H1 (cell line): ENCODE data around the gene CAMTA1. TPM values are rescaled to one million over a fixed set of nuclear protein-coding genes. Genes with fewer than 3 reads are reported as not detected.

Experiments used
- CTCF ChIA-PET: fragments of 300-600 bp; sonication (Branson Sonifier 250); formaldehyde crosslinking; loops from one replicate; lab custom pipeline; 2021; ENCODE audit not compliant: partially characterized antibody; lab: Charles Lee
- POLR2A ChIA-PET: fragments of 300-600 bp; sonication (Branson Sonifier 250); formaldehyde crosslinking; loops from one replicate; lab custom pipeline; 2021; ENCODE audit warnings: inconsistent platforms; ENCODE audit not compliant: partially characterized antibody; lab: Charles Lee
- DNase-seq, 2 experiments: peaks; one replicate each; pipeline versions ENCODE4 v3.0.0 to v3.0.0-alpha.2; 2010 to 2022; ENCODE audit warnings: low spot score in 2 of 2, low read depth in 1 of 2, mixed read lengths in 1 of 2
- FAIRE-seq: peaks from 2 replicates; lab custom pipeline; 2011; peaks lifted over from hg19 to GRCh38; lab: Jason Lieb, UNC
- H2AFZ ChIP-seq: 2 replicates; pipeline ENCODE4 v1.8.1; 2012; ENCODE audit warnings: low read length, inconsistent platforms
- H2AK5ac ChIP-seq: 2 replicates; pipeline ENCODE4 v1.6.1; 2013; ENCODE audit warnings: low read depth, low read length
- H2BK120ac ChIP-seq: replicated peaks from 2 replicates; pipeline ENCODE3; 2013; ENCODE audit warnings: low read depth, low read length, inconsistent platforms
- H2BK12ac ChIP-seq: 2 replicates; pipeline ENCODE4 v1.6.1; 2013; ENCODE audit warnings: low read depth, low read length
- H2BK15ac ChIP-seq: 2 replicates; pipeline ENCODE4 v1.6.1; 2013; ENCODE audit warnings: low read length
- H2BK20ac ChIP-seq: 2 replicates; pipeline ENCODE4 v1.6.1; 2013; ENCODE audit warnings: low read length
- H2BK5ac ChIP-seq: 2 replicates; pipeline ENCODE4 v1.6.1; 2013; ENCODE audit warnings: low read depth, low read length
- H3K14ac ChIP-seq: 2 replicates; pipeline ENCODE4 v1.6.1; 2013; ENCODE audit warnings: inconsistent platforms; ENCODE audit not compliant: insufficient read length
- H3K18ac ChIP-seq: 2 replicates; pipeline ENCODE4 v1.6.1; 2013; ENCODE audit warnings: low read length; ENCODE audit errors: extremely low read depth
- H3K23ac ChIP-seq: 2 replicates; pipeline ENCODE4 v1.6.1; 2013; ENCODE audit warnings: inconsistent platforms; ENCODE audit not compliant: insufficient read length
- H3K23me2 ChIP-seq: 2 replicates; pipeline ENCODE4 v1.6.1; 2013; ENCODE audit warnings: low read depth, low read length
- H3K27ac ChIP-seq: 2 replicates; pipeline ENCODE4 v1.6.1; 2011; ENCODE audit warnings: low read depth, low read length, inconsistent platforms
- H3K27me3 ChIP-seq, 4 experiments: replicated peaks in 1 of 4; 1 replicate in 1 of 4; 2 replicates in 3 of 4; pipeline versions ENCODE4 v1.6.1 to v1.8.1; 2011 to 2013; ENCODE audit warnings: low read length in 3 of 4, mild to moderate bottlenecking in 3 of 4, inconsistent platforms in 2 of 4, mixed read lengths in 2 of 4, moderate library complexity in 1 of 4; ENCODE audit not compliant: control insufficient read depth in 3 of 4, insufficient read depth in 3 of 4; ENCODE audit errors: extremely low read depth in 1 of 4
- H3K36me3 ChIP-seq, 4 experiments: 2 replicates each; pipeline versions ENCODE4 v1.6.1 to v1.8.1; 2011 to 2013; ENCODE audit warnings: mild to moderate bottlenecking in 4 of 4, low read length in 3 of 4, moderate library complexity in 2 of 4, control low read depth in 1 of 4, inconsistent platforms in 1 of 4; ENCODE audit not compliant: insufficient read depth in 4 of 4, control insufficient read depth in 2 of 4
- H3K4ac ChIP-seq: replicated peaks from 2 replicates; pipeline ENCODE3; 2013; ENCODE audit warnings: low read length, low read depth, mixed read lengths, inconsistent platforms; ENCODE audit not compliant: insufficient read length
- H3K4me1 ChIP-seq, 4 experiments: replicated peaks in 1 of 4; 1 replicate in 1 of 4; 2 replicates in 3 of 4; pipeline versions ENCODE4 v1.6.1 to v1.8.1; 2011 to 2013; ENCODE audit warnings: low read length in 3 of 4, inconsistent platforms in 2 of 4, mixed read lengths in 1 of 4; ENCODE audit not compliant: insufficient read depth in 4 of 4, control insufficient read depth in 3 of 4
- H3K4me2 ChIP-seq, 2 experiments: 2 replicates each; pipeline versions ENCODE4 v1.6.1 to v1.8.1; 2011 to 2013; ENCODE audit warnings: low read depth in 2 of 2, low read length in 2 of 2, control low read depth in 1 of 2, inconsistent platforms in 1 of 2, mild to moderate bottlenecking in 1 of 2; ENCODE audit not compliant: insufficient read depth in 1 of 2
- H3K4me3 ChIP-seq, 4 experiments: fragments of 200-600, 300-600 bp in 1 of 4; sonication (generic), shearing (Covaris generic), sonication (Bioruptor Twin) in 1 of 4; 2 replicates each; pipeline versions ENCODE4 v1.5.1 to v1.8.1; 2011 to 2016; ENCODE audit warnings: low read length in 4 of 4, low read depth in 3 of 4, control low read depth in 2 of 4, inconsistent platforms in 2 of 4, mild to moderate bottlenecking in 2 of 4, mixed read lengths in 1 of 4, moderate library complexity in 1 of 4; ENCODE audit not compliant: insufficient read depth in 2 of 4; ENCODE audit errors: extremely low read depth in 1 of 4
- H3K56ac ChIP-seq: replicated peaks from 2 replicates; pipeline ENCODE3; 2013; ENCODE audit warnings: low read depth, mild to moderate bottlenecking, mixed read lengths, low read length, inconsistent platforms; ENCODE audit not compliant: insufficient read length
- H3K79me1 ChIP-seq: 2 replicates; pipeline ENCODE4 v1.6.1; 2013; ENCODE audit warnings: low read depth, low read length, control low read depth
- H3K79me2 ChIP-seq, 2 experiments: 2 replicates each; pipeline versions ENCODE4 v1.6.1 to v1.8.1; 2012 to 2013; ENCODE audit warnings: low read length in 2 of 2, mild to moderate bottlenecking in 2 of 2, inconsistent platforms in 1 of 2; ENCODE audit not compliant: insufficient read depth in 2 of 2, control insufficient read depth in 1 of 2
- H3K9ac ChIP-seq, 4 experiments: replicated peaks in 1 of 4; 1 replicate in 1 of 4; 2 replicates in 3 of 4; pipeline versions ENCODE4 v1.6.1 to v1.8.1; 2011 to 2013; ENCODE audit warnings: low read depth in 3 of 4, low read length in 3 of 4, control low read depth in 2 of 4, mild to moderate bottlenecking in 2 of 4, moderate library complexity in 2 of 4, inconsistent platforms in 1 of 4; ENCODE audit errors: extremely low read depth in 1 of 4
- H3K9me3 ChIP-seq, 2 experiments: 2 replicates each; pipeline versions ENCODE4 v1.6.1 to v1.8.1; 2012 to 2013; ENCODE audit warnings: mild to moderate bottlenecking in 2 of 2, moderate library complexity in 2 of 2, control low read depth in 1 of 2, inconsistent platforms in 1 of 2, low read depth in 1 of 2, low read length in 1 of 2, mixed read lengths in 1 of 2; ENCODE audit not compliant: insufficient read depth in 2 of 2
- H4K20me1 ChIP-seq, 2 experiments: replicated peaks in 1 of 2; 2 replicates each; pipeline versions ENCODE3 to v1.8.1; 2011 to 2013; ENCODE audit warnings: inconsistent platforms in 2 of 2, low read length in 2 of 2, mild to moderate bottlenecking in 1 of 2; ENCODE audit not compliant: insufficient read depth in 2 of 2, control insufficient read depth in 1 of 2
- H4K5ac ChIP-seq: 2 replicates; pipeline ENCODE4 v1.6.1; 2013; ENCODE audit warnings: low read length, low read depth, mixed read lengths, inconsistent platforms; ENCODE audit not compliant: insufficient read length
- H4K8ac ChIP-seq: 2 replicates; pipeline ENCODE4 v1.8.0; 2013; ENCODE audit warnings: mild to moderate bottlenecking, moderate library complexity, low read length, inconsistent platforms; ENCODE audit not compliant: insufficient read depth; ENCODE audit errors: extremely low read depth
- H4K91ac ChIP-seq: replicated peaks from 2 replicates; pipeline ENCODE3; 2013; ENCODE audit warnings: low read length, mixed read lengths, inconsistent platforms; ENCODE audit not compliant: insufficient read length
- ASH2L ChIP-seq: fragments of 200-600, 300-600 bp; sonication (generic); IDR thresholded peaks from one replicate; pipeline ENCODE4 v1.7.1; 2017; ENCODE audit warnings: low read length
- CHD2 ChIP-seq: IDR thresholded peaks from 2 replicates; pipeline ENCODE4 v1.6.1; 2012; ENCODE audit warnings: low read length, improper control_type of control experiment
- EP300 ChIP-seq, 2 experiments: IDR thresholded peaks; 1 replicate in 1 of 2; 2 replicates in 1 of 2; pipeline ENCODE4 v1.6.1; 2011 to 2012; ENCODE audit warnings: low read depth in 2 of 2, low read length in 2 of 2, mild to moderate bottlenecking in 2 of 2, borderline replicate concordance in 1 of 2, inconsistent platforms in 1 of 2, moderate library complexity in 1 of 2
- GABPA ChIP-seq: IDR thresholded peaks from 2 replicates; pipeline ENCODE4 v1.6.1; 2011; ENCODE audit warnings: mild to moderate bottlenecking, low read length, moderate library complexity, borderline replicate concordance; ENCODE audit not compliant: insufficient read depth
- MAFK ChIP-seq: IDR thresholded peaks from 2 replicates; pipeline ENCODE4 v1.6.1; 2012; ENCODE audit warnings: low read depth, mild to moderate bottlenecking, improper control_type of control experiment, low read length
- MAX ChIP-seq: IDR thresholded peaks from 2 replicates; pipeline ENCODE4 v1.6.1; 2012; ENCODE audit warnings: inconsistent platforms
- RNF2 ChIP-seq: fragments of 200-900, 300-1000 bp; sonication (generic); IDR thresholded peaks from 2 replicates; pipeline ENCODE4 v1.7.1; 2016; ENCODE audit warnings: borderline replicate concordance, low read depth, mild to moderate bottlenecking, antibody characterized with exemption, low read length; ENCODE audit not compliant: poor library complexity, severe bottlenecking; ENCODE audit errors: missing control alignments
- SIX5 ChIP-seq: IDR thresholded peaks from 2 replicates; pipeline ENCODE4 v1.6.1; 2011; ENCODE audit warnings: mild to moderate bottlenecking, low read depth, low read length
- SUZ12 ChIP-seq: fragments of 200-600 bp; sonication (generic); IDR thresholded peaks from 2 replicates; pipeline ENCODE4 v1.6.1; 2012; ENCODE audit warnings: mild to moderate bottlenecking, inconsistent platforms, low read length, moderate library complexity, mixed read lengths
- TAF1 ChIP-seq: IDR thresholded peaks from 2 replicates; pipeline ENCODE4 v1.6.1; 2011; ENCODE audit warnings: mild to moderate bottlenecking, low read depth, low read length
- ZNF274 ChIP-seq: IDR thresholded peaks from 2 replicates; pipeline ENCODE4 v1.7.0; 2012; ENCODE audit warnings: low read length, borderline replicate concordance; ENCODE audit errors: extremely low read depth
- WGBS, 2 experiments: shearing (Covaris generic) in 1 of 2; methylation state at CpG; one replicate each; pipeline versions ENCODE4 v1.1.6 to v1.1.7; 2013 to 2015; ENCODE audit warnings: low lambda C conversion rate in 2 of 2, mixed read lengths in 2 of 2, inconsistent platforms in 1 of 2, low coverage in 1 of 2, missing lambda C conversion rate in 1 of 2; ENCODE audit not compliant: insufficient replicate concordance in 2 of 2, insufficient coverage in 1 of 2, insufficient read length in 1 of 2; ENCODE audit errors: extremely low coverage in 1 of 2, missing lambda C conversion rate in 1 of 2; 5-methylcytosine and 5-hydroxymethylcytosine counted together
- polyA plus RNA-seq, 7 experiments: library from polyadenylated mRNA; depleted of rRNA in 3 of 7; stranded (reverse) in 5 of 7; unstranded in 2 of 7; fragments of >200 nt in 5 of 7; fragments of 200-250 nt in 2 of 7; gene quantifications; 1 replicate in 5 of 7; 2 replicates in 1 of 7; 4 replicates in 1 of 7; pipeline versions ENCODE4 v1.2.1 to v1.2.3, GENCODE V29; 2011 to 2013; ENCODE audit warnings: missing spikeins in 2 of 7, mixed read lengths in 2 of 7
- total RNA-seq: library from RNA; stranded (reverse); fragmentation: NEBNext Ultra II Directional; extraction: Animal tissue kit (Norgen Biotek cat#: 25700); gene quantifications from 2 replicates; pipeline ENCODE4 v1.2.1, GENCODE V29; 2021

Gene CAMTA1
- total and polyA plus RNA-seq, 2 of the 8 experiments (the other 6 are each of a cell fraction or from before 2014, with no cell fraction given) = 65.0 to 119 TPM

DNA sequence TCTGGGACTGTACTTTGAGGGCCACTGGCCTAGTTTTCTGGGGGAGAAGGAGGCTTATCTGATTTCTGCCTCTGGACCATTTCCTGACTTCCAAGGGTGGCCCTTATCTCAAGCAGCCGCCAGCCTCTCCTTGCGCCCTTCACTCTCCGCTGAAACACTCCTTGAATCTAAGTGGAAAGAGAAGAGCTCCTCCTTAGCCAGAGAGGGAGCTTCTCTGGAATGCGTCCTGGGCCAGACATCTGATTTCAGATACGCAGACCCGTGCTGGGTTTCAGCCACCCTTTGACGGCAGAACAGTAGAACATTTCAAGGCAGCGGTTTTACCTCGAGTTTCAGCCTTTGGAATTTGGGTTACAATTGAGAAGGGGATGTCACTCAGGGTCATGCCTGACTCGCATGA, 308.0 kb downstream of the CAMTA1 start:
- CTCF ChIA-PET = interaction anchor here (1.1 to 2.7 kb wide), 5 partner anchors 9 to 115 kb away, joined by 3 to 6 read pairs (median 6); no protein-coding TSS in a partner anchor
- Histone ChIP-seq H3K56ac (no peak overlapping the region), H3K4me2 (no peak overlapping the region), H3K79me1 (no peaks in the 10 kb centered on the region), H2BK5ac (no peak overlapping the region), H4K8ac (no peak overlapping the region), H3K9ac (no peak overlapping the region), H4K20me1 (no peaks in the 10 kb centered on the region), H4K5ac (no peak overlapping the region), H2BK20ac (no peak overlapping the region), H2BK15ac (no peak overlapping the region), H3K23ac (no peak overlapping the region), H3K4me3 (no peak overlapping the region), H2BK12ac (no peak overlapping the region), H3K36me3 (no peaks in the 10 kb centered on the region), H3K27me3 (no peaks in the 10 kb centered on the region), H3K4ac (no peak overlapping the region), H4K91ac (no peak overlapping the region), H3K18ac (no peak overlapping the region), H3K23me2 (no peaks in the 10 kb centered on the region), H2AK5ac (no peak overlapping the region), H3K27ac (no peak overlapping the region), H2BK120ac (no peak overlapping the region), H3K9me3 (no peaks in the 10 kb centered on the region), H3K4me1 (no peaks in the 10 kb centered on the region), H3K14ac (no peak overlapping the region), H3K79me2 (no peaks in the 10 kb centered on the region), H2AFZ (no peak overlapping the region)
- TF ChIP-seq CHD2 = no peak
- no peak for TF ChIP-seq SIX5
- no peak for TF ChIP-seq GABPA
- TF ChIP-seq TAF1 = no peak
- no peak for TF ChIP-seq SUZ12
- no peak for TF ChIP-seq ZNF274
- no peak for TF ChIP-seq ASH2L
- no peak for TF ChIP-seq RNF2
- no peak for TF ChIP-seq EP300 (IDR thresholded peaks at IDR 0.05; ENCODE audit: borderline replicate concordance in 1 of 2, low read depth in 2 of 2, low read length in 2 of 2)
- TF ChIP-seq MAX = no peak
- no peak for TF ChIP-seq MAFK
- POLR2A ChIA-PET = interaction anchor here (1.4 kb wide), 1 partner anchor 23 kb away, joined by 3 read pairs; no protein-coding TSS in a partner anchor
- 88% methylated on average over 10 of the region's 10 CpGs; no CpG with 5 or more reads in 1 of the 2 experiments for WGBS, 2 experiments
- DNase-seq = no peak
- no peak for FAIRE-seq
